NB4 (cell line): ENCODE measurements around the gene IPPK.

Source experiments
- MAX ChIP-seq: IDR thresholded peaks from 2 replicates; pipeline ENCODE4 v1.6.1; 2011; ENCODE audit warnings: low read depth, low read length
- TF ChIP-seq, protein P1 (sequence below): IDR thresholded peaks from one replicate; pipeline ENCODE4 v1.5.1; 2012; ENCODE audit warnings: low read depth, low read length

DNA sequence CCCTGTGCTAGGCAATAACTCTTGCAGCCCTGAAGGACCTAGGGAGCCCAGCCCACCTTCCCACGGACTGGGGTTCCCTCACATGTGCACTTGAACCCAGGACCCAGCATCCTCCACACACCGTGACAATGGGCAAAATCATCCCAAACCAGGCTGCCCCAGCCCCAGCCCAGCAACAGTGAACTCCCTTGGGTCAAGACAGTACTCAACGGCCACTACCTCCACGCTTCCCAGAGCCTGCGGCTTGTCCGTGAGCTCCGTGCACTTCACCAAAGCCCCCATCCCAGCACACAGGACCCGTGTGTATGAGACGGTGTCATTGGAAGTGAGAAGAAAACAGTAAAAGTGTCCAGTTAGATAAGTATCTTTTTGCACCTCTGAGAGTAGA lies 55.8 kb downstream of the IPPK start:
- TF ChIP-seq, protein P1, sequence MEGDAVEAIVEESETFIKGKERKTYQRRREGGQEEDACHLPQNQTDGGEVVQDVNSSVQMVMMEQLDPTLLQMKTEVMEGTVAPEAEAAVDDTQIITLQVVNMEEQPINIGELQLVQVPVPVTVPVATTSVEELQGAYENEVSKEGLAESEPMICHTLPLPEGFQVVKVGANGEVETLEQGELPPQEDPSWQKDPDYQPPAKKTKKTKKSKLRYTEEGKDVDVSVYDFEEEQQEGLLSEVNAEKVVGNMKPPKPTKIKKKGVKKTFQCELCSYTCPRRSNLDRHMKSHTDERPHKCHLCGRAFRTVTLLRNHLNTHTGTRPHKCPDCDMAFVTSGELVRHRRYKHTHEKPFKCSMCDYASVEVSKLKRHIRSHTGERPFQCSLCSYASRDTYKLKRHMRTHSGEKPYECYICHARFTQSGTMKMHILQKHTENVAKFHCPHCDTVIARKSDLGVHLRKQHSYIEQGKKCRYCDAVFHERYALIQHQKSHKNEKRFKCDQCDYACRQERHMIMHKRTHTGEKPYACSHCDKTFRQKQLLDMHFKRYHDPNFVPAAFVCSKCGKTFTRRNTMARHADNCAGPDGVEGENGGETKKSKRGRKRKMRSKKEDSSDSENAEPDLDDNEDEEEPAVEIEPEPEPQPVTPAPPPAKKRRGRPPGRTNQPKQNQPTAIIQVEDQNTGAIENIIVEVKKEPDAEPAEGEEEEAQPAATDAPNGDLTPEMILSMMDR: no peak
- TF ChIP-seq MAX: no peak
